GM10248 (cell line): ENCODE results near the gene SRSF4.

Source experiments
- CTCF ChIA-PET: fragments of 300-600 bp; sonication (Branson Sonifier 250); formaldehyde crosslinking; extraction: SDS; loops from one replicate; lab custom pipeline; 2021; ENCODE audit warnings: antibody characterized with exemption; lab: Yijun Ruan, JAX
- POLR2A ChIA-PET: fragments of 350-650 bp; sonication (Branson Sonifier 250); formaldehyde crosslinking; extraction: SDS; loops from one replicate; lab custom pipeline; 2020; ENCODE audit warnings: antibody characterized with exemption; lab: Yijun Ruan, JAX
- DNase-seq: peaks from one replicate; pipeline ENCODE4 v3.0.0; 2012; ENCODE audit errors: extremely low spot score
- CTCF ChIP-seq: IDR thresholded peaks from 2 replicates; pipeline ENCODE4 v1.5.1; 2012; ENCODE audit warnings: mild to moderate bottlenecking, low read depth; ENCODE audit errors: extremely low read depth, missing control alignments, control extremely low read depth

SRSF4 gene

GRCh38 chr1:29213055-29213454 lies 31.4 kb upstream of the SRSF4 start:
- ChIA-PET CTCF (interaction anchor here (0.6 to 1.8 kb wide), 4 partner anchors 9 to 336 kb away, joined by 3 to 10 read pairs (median 5); no protein-coding TSS in a partner anchor), POLR2A (no interaction called here)
- TF ChIP-seq CTCF = no peak
- no peak for DNase-seq

GRCh38 chr1:29211086-29212030 lies 29.7 kb upstream of the SRSF4 start:
- ChIA-PET POLR2A (no interaction called here), CTCF (interaction anchor here (0.7 to 3.1 kb wide), 4 partner anchors 9 to 334 kb away, joined by 3 to 13 read pairs (median 8); partner anchors contain the start of gene SRSF4)
- no peak for TF ChIP-seq CTCF
- DNase-seq = no peak

DNA sequence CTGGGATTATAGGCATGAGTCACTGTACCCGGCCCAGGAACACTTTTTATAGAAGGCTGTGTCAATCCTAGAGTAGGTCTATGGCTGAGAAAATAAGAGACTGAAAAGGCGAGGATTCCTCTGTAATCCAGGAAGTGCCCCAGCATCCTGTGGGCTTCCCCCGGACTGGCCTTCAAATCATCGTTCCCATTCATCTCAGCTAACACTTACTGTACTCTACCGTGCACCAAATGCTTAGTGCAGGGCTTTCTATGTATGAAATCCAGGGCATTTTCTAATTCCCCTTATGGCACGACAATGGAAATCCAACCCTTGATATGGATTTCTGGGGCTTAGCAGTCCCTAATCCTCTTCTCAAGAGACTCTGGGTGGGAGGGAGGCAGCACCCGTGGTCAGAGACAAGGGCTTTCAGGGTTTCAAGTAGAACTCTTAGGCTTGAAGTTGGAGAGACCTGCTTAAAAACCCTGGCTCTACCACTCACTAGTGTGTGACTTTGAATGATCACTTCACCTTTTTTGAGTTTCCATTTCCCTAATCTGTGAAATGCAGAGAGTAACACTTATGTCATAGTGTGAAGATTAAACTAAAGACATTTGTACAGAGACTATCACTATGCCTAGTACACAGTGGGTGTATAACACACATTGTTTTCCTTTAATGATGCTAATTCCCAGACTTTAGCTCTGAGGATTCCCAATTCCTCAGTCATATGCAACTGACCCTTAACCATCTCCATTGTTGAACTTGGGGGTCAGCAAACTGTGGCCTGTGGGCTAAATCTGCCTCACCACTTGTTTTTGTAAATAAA lies 28.8 kb upstream of the SRSF4 start:
- POLR2A ChIA-PET = interaction anchor here (1.0 kb wide), 1 partner anchor 131 kb away, joined by 5 read pairs; no protein-coding TSS in a partner anchor
- DNase-seq = peak; percentile 79
- TF ChIP-seq CTCF = no peak
- CTCF ChIA-PET = interaction anchor here (0.7 to 3.1 kb wide), 4 partner anchors 8 to 333 kb away, joined by 3 to 13 read pairs (median 8); partner anchors contain the start of gene SRSF4

- POLR2A ChIA-PET = interaction anchor here (1.0 kb wide), 1 partner anchor 132 kb away, joined by 5 read pairs; no protein-coding TSS in a partner anchor
- no peak for TF ChIP-seq CTCF
- CTCF ChIA-PET = interaction anchor here (2.1 to 3.1 kb wide), 2 partner anchors 27 to 332 kb away, joined by 7 to 10 read pairs; partner anchors contain the start of gene SRSF4
- DNase-seq = no peak
Measured at GRCh38 chr1:29209173-29209572, 27.5 kb upstream of the SRSF4 start.

GRCh38 chr1:29208442-29208841 lies 26.7 kb upstream of the SRSF4 start:
- ChIA-PET POLR2A (no interaction called here), CTCF (interaction anchor here (1.1 to 3.1 kb wide), 3 partner anchors 26 to 331 kb away, joined by 4 to 7 read pairs (median 4); partner anchors contain the start of gene SRSF4)
- no peak for DNase-seq
- no peak for TF ChIP-seq CTCF
